Subcutaneous abdominal adipose tissue (tissue), 5 donors: ENCODE results near the gene TBCD.
A peak's percentile ranks its signal among the peaks of the same experiment; 100 is the strongest.

Experiments
- H3K27ac ChIP-seq: one replicate; pipeline ENCODE4 v1.7.0; 2013; ENCODE audit warnings: low read depth, mild to moderate bottlenecking, inconsistent platforms, low read length, moderate library complexity
- H3K27me3 ChIP-seq, 5 donors: one replicate each; pipeline ENCODE4 v1.7.0; 2013; ENCODE audit warnings: low read length in 5 of 5, inconsistent platforms in 1 of 5; ENCODE audit not compliant: control insufficient read depth in 5 of 5, insufficient read depth in 4 of 5
- H3K36me3 ChIP-seq, 5 donors: one replicate each; pipeline ENCODE4 v1.7.0; 2013; ENCODE audit warnings: low read length in 5 of 5; ENCODE audit not compliant: control insufficient read depth in 5 of 5, insufficient read depth in 5 of 5
- H3K4me1 ChIP-seq, 5 donors: one replicate each; pipeline ENCODE4 v1.7.0; 2013; ENCODE audit warnings: low read length in 5 of 5, mild to moderate bottlenecking in 3 of 5, moderate library complexity in 1 of 5; ENCODE audit not compliant: control insufficient read depth in 5 of 5, insufficient read depth in 5 of 5
- H3K4me3 ChIP-seq, 5 donors: one replicate each; pipeline ENCODE4 v1.7.0; 2013; ENCODE audit warnings: low read length in 5 of 5, low read depth in 1 of 5
- H3K9ac ChIP-seq, 5 donors: one replicate each; pipeline ENCODE4 v1.7.0; 2013; ENCODE audit warnings: low read length in 5 of 5, mild to moderate bottlenecking in 4 of 5, moderate library complexity in 3 of 5
- H3K9me3 ChIP-seq, 5 donors: one replicate each; pipeline ENCODE4 v1.7.0; 2013; ENCODE audit warnings: low read length in 5 of 5; ENCODE audit not compliant: control insufficient read depth in 5 of 5
- donor health status: healthy.
- donor health status: healthy.
- donor health status: healthy.
- donor health status: healthy.
- donor health status: healthy.

The TBCD gene

DNA sequence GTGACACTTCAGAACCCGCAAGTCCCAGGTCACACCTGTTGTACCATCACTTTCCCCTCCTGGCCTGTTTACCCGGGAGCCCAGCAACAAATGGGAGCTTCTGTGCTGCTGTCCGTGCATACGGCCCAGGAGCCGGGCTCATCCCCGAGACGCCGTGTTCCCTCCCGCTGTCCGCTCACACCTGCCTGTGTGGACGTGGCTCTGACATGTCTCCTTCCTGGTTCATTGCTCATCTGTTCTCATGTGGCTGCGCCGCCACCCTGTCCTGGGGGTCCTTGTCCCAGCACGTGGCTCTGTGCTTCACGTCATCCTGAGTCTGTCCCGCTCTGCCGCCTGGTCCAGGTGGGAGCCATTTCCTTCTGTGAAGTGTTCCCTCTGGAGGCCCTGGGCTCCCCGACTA is 37.9 kb downstream of the TBCD start:
- Histone ChIP-seq H3K36me3 (peaks cover 0 to 16% (median 10%) of the 10 kb centered on the region in 5 donors), H3K27ac (no peak overlapping the region), H3K9ac (no peak overlapping the region), H3K27me3 (no peaks in the 10 kb centered on the region), H3K4me1 (peaks cover 0 to 9% (median 8%) of the 10 kb centered on the region in 5 donors), H3K4me3 (no peak overlapping the region), H3K9me3 (no peaks in the 10 kb centered on the region)

DNA sequence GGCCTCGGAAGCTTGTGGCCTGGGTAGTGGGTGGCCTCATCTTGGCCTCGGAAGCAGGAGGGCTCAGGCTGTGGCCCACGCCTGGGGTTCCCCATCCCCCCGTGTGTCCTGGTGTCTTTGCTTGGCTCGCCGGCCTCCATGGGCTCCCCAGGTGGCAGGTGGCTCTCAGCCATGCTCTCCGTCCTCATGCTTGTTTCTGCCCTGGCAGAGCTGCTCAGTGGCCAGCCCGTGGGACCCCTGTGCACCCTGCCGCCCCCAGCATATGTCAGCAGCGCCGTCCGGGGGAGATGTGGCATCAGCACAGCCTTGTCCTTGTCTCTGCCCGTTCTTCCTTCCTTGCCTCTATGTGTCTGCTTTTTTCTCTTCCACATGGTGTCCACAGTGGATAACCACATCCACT is 38.5 kb downstream of the TBCD start:
- no peak overlapping the region for H3K27ac ChIP-seq
- H3K4me1 ChIP-seq, result peaks cover 0 to 13% (median 8%) of the 10 kb centered on the region in 5 donors
- H3K9me3 ChIP-seq, result no peaks in the 10 kb centered on the region
- H3K27me3 ChIP-seq, result no peaks in the 10 kb centered on the region
- no peak overlapping the region for H3K4me3 ChIP-seq
- peaks cover 0 to 19% (median 10%) of the 10 kb centered on the region in 5 donors for H3K36me3 ChIP-seq
- no peak overlapping the region for H3K9ac ChIP-seq

DNA sequence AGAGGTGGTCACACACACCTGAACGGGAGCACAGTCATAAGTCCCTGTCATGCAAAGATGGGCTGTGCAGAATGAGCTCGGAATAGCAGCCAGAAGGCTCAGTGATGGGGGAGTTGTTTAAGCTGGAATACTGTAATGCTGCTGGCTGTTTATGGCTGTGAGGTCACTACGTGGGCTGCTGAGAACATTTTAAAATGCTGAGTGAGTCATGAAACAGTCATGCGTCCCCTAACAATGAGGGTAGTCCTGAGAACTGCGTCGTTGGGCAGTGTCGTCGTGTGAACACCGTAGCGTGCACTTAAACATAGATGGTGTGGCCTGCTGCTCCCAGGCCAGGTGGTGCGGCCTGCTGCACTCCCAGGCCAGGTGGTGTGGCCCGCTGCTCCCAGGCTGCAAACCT is 39.7 kb downstream of the TBCD start:
- Histone ChIP-seq H3K27ac (no peak overlapping the region), H3K36me3 (peaks cover 0 to 19% (median 12%) of the 10 kb centered on the region in 5 donors), H3K9ac (no peak overlapping the region), H3K27me3 (no peaks in the 10 kb centered on the region), H3K4me3 (no peak overlapping the region), H3K9me3 (no peaks in the 10 kb centered on the region), H3K4me1 (peaks cover 0 to 20% (median 8%) of the 10 kb centered on the region in 5 donors)

DNA sequence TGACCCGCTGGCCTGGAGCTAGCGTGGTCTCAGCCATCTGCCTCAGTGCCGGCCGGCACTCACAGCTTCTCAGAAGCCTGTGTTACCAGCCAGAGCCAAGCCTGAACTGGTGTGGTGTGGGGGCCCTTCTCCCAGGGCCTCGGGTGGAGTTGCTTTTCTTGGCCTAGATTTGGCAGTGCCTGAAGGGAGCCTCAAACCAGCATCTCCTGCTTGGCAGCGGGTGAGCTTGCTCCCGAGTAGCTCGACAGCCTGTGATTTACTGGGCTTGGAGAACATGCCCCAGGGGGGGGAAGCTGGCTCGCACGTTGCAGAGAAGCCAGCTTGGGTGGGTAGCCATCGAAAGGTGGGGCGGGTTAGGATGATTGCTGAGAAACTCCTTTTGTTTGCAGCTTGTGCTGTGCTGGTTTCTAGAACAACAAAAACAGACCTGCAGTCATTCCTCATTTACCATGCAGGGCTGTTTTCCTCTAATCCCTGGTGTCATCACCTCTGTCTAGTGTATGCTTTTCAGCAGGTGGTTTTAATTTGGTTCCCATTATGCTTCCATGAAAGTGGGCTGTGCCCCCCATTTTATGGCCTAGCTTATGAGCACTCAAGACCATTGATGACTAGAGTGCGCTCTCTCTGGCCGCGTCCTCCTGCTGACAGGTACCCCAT is 42.2 kb downstream of the TBCD start:
- Histone ChIP-seq H3K27ac (peak overlapping the region; percentile 60), H3K4me1 (peaks cover 0 to 20% (median 0%) of the 10 kb centered on the region in 5 donors), H3K9me3 (no peaks in the 10 kb centered on the region), H3K4me3 (no peak overlapping the region), H3K27me3 (no peaks in the 10 kb centered on the region), H3K36me3 (peaks cover 0 to 26% (median 12%) of the 10 kb centered on the region in 5 donors), H3K9ac (no peak overlapping the region)

DNA sequence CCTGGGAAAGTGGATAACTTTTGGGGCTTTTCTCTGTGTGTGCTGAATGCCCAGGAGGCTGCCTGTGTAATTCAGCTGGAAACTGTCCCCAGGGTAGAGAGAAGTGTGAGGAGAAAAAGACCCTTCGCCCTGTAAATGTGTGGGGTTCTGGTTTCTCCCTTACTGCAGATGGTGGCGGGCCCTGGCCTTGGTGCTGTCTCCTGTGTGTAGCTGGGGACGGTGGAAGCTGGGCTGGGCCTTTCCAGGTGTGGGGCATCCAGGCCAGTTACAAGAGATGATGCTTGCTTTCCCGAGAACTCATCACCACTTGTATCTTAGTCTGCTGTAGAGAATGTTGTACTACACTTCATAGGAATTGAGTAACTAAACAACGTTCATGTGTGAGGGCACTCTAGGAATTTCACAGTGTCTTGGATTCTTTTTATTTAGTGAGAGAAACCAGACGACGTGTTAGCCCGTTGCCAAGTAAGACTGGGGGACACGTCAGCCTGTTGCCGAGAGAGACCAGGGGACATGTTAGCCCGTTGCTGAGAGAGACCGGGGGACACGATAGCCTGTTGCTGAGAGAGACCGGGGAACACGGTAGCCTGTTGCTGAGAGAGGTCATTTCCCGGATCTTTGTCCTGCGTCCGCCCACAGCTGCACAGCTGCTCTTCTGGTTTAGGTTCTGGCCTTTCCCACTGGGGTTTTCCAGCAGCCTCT is 43.1 kb downstream of the TBCD start:
- Histone ChIP-seq H3K27me3 (no peaks in the 10 kb centered on the region), H3K36me3 (peaks cover 0 to 32% (median 12%) of the 10 kb centered on the region in 5 donors), H3K4me1 (peaks cover 0 to 20% (median 0%) of the 10 kb centered on the region in 5 donors), H3K9me3 (no peaks in the 10 kb centered on the region), H3K4me3 (no peak overlapping the region), H3K27ac (peak overlapping the region; percentile 60), H3K9ac (peak overlapping the region in 1 of 5 donors; percentile 32)

DNA sequence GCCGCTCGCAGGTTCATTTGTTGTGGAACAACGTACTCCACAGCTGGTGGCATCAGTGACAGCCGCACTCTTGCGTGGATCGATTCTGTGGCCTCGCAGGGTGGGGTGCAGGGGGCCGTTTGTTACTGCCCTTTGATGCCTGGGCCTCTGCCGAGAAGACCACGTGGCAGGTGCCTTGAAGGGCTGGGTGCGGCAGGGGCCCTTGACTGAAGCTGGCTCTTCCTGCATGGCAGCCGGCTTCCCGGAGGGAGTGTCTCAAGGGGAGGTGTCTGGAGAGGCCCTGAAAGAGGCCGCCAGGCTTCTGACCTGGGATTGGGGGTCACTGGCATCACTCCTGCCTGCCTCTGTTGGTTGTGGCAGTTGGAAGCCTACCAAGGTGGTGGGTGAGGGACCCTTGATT is 43.8 kb downstream of the TBCD start:
- no peaks in the 10 kb centered on the region for H3K9me3 ChIP-seq
- peak overlapping the region; percentile 60 for H3K27ac ChIP-seq
- H3K27me3 ChIP-seq, result no peaks in the 10 kb centered on the region
- peaks cover 0 to 20% (median 0%) of the 10 kb centered on the region in 5 donors for H3K4me1 ChIP-seq
- H3K9ac ChIP-seq, result no peak overlapping the region
- H3K36me3 ChIP-seq, result peaks cover 0 to 36% (median 17%) of the 10 kb centered on the region in 5 donors
- no peak overlapping the region for H3K4me3 ChIP-seq

DNA sequence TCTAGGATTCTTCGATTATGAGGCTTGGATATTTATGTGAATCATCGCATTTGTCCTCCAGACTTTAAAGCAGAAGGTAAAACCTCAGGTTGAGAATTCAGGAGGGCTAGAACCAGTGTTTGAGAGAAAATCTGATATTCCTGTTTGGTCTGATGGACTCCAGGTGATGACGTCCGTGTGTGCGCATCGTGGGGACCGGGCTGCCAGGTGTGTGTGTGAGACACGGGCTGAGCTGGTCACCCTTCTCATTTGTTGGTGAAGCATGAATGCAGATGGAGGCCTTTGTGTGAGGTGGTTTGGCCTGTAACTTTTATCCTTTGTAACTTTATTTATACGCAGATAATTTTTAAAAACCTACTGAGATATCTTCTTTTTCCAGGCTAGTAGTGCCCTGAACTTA is 45.2 kb downstream of the TBCD start:
- Histone ChIP-seq H3K4me3 (no peak overlapping the region), H3K9ac (no peak overlapping the region), H3K27ac (no peak overlapping the region), H3K4me1 (peaks cover 0 to 20% (median 0%) of the 10 kb centered on the region in 5 donors), H3K9me3 (peaks cover 0 to 4% (median 0%) of the 10 kb centered on the region in 5 donors), H3K36me3 (peaks cover 0 to 40% (median 22%) of the 10 kb centered on the region in 5 donors), H3K27me3 (no peaks in the 10 kb centered on the region)

DNA sequence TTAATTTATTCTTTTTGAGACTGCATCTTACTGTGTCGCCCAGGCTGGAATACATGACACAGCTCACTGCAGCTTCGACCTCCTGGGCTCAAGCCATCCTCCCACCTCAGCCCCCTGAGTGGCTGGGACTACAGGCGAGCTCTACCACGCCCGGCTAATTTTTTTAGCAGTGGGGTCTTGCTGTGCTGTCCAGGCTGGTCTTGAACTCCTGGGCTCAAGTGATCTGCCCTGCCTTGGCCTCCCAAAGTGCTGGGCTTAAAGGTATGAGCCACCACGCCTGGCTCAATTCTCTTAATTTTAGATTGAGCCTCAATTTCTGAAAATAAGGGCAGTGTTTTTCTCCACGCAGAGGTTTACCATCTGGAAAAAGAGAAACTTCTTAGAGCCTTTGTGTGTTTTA is 46.9 kb downstream of the TBCD start:
- H3K9me3 ChIP-seq, result peaks cover 0 to 4% (median 0%) of the 10 kb centered on the region in 5 donors
- no peak overlapping the region for H3K9ac ChIP-seq
- H3K27me3 ChIP-seq, result no peaks in the 10 kb centered on the region
- no peak overlapping the region for H3K4me3 ChIP-seq
- no peak overlapping the region for H3K27ac ChIP-seq
- peaks cover 0 to 20% (median 0%) of the 10 kb centered on the region in 5 donors for H3K4me1 ChIP-seq
- H3K36me3 ChIP-seq, result peaks cover 0 to 40% (median 22%) of the 10 kb centered on the region in 5 donors

DNA sequence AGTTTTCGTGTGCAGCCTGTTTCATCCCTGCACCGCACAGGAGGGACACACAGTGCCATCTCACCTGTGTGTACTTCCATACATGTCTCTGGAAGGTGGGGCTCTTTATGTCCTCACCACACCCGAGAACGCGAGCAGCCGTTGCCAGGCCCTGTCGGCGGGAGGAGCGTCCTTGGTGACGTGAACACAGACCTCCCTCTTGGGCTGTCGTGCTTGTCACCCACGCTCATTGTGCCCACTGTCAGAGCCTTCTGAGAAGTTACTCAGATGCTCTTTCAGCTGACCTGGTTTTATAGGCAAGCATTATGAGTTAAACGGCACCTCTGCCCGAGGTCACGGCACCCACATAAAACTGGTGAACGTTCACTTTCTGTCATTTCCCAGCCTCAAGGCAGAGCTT is 47.7 kb downstream of the TBCD start:
- Histone ChIP-seq H3K27ac (no peak overlapping the region), H3K27me3 (no peaks in the 10 kb centered on the region), H3K9me3 (peaks cover 0 to 4% (median 0%) of the 10 kb centered on the region in 5 donors), H3K4me3 (no peak overlapping the region), H3K4me1 (peaks cover 0 to 17% (median 4%) of the 10 kb centered on the region in 5 donors), H3K36me3 (peaks cover 0 to 40% (median 22%) of the 10 kb centered on the region in 5 donors), H3K9ac (no peak overlapping the region)

DNA sequence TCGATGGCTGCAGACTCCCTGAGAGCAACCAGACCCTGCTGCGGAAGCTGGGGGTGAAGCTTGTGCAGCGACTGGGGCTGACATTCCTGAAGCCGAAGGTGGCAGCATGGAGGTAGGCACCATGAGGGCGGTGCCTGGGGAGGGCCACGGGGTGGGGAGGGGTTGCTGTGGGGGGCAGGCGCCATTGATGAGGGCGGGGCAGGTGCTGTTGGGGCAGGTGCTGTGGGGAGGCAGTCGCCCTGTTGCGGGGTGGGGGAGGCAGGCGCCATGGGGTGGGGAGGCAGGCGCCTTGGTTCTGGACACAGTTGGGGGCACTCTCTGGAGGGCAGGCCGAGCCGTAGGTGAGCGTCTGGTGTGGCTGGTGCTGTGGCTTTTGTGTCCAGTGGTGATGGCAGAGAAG is 49.0 kb downstream of the TBCD start:
- peaks cover 0 to 37% (median 20%) of the 10 kb centered on the region in 5 donors for H3K36me3 ChIP-seq
- peaks cover 12 to 20% (median 16%) of the 10 kb centered on the region in 5 donors for H3K4me1 ChIP-seq
- H3K4me3 ChIP-seq, result no peak overlapping the region
- H3K27me3 ChIP-seq, result no peaks in the 10 kb centered on the region
- no peak overlapping the region for H3K27ac ChIP-seq
- no peak overlapping the region for H3K9ac ChIP-seq
- H3K9me3 ChIP-seq, result peaks cover 0 to 4% (median 0%) of the 10 kb centered on the region in 5 donors
